Stimulated activated CD4-positive, alpha-beta T cell treated with anti-CD3 and anti-CD28 coated beads, Interleukin-4, amount 100 ng/mL, for 1 hour (primary cell): ENCODE measurements around the gene UGCG.
"Not testable (repeated sequence)": the region's sequence is repeated elsewhere in the genome, so short reads cannot be mapped to it uniquely, and the experiment has no call there.

Experiments
- DNase-seq: peaks from one replicate; pipeline ENCODE4 v3.0.0-alpha.2; 2020

UGCG gene

DNA sequence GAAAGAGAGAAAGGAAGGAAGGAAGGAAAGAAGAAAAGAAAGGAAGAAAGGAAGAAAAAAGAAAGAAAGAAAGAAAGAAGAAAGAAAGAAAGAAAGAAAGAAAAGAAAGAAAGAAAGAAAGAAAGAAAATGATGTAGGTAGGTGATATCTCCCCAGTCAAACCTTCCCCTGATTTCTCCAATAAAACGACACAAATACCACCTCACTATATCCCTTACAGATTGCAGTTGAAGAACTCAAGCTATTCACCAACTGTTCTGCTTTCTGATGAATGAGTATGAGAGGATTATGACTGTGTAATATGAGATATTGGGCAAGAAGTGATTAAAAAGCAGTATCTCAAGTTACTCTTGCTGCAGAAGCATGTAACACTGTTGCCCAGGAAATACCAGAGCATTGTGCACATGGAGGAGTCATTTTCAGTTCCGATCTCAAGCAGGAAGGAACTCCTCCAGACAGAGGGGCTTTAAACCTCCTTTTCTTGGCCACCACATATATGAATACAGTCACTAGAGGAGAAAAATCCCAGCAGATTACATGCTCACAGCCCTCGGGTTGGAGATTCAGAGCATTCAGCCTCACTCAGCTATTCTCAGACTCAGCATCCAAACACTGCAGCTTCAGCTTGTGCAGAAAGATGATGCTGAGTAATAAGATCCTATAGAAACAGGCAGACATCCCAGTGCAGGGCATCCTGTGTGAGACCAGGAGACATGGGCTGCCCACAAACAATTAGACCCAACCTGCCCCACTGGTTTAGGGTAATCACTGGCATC is 61.4 kb downstream of the UGCG start:
- DNase-seq: no peak

DNA sequence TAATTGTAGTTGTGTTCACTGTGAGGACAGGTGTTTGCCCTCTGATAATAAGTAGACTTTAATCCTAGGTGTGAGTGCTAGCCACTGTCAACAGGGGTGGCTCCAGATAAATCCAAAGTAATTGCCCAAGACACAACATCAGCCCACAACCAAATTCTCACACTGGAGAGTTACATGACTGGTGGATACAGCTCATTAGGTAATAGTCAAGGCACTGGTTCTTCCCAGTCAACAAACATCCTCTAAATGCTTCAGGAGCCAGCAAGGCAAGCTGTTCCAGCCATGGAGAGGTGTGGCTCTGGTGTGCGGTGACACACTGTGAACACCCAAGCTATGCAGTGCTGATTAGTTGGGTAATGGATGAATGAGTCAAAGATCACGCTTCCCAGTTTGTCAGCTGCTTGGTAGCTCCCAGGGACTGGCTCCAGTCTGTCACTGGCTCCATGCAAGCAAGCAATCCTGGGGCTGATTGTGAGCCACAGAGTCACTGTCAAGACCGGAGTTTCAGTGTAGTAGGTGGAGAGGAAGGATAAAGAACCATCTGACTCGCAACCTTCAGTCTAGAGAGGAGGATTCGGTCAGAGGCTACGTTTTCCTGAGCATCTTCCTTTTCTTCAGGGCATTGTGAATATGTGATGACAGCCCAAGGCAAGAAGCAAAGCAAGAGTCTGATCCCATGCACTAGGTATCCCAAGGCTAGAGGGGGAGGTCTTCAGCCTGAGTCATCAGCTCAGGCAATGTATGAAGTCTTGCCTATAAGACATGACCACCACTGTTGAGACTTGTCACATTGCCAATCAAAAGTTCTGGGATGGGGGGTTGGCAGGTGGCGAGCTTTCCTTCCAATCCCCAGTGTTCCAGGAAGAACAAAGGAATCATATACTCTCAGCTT is 63.1 kb downstream of the UGCG start:
- DNase-seq: no peak

DNA sequence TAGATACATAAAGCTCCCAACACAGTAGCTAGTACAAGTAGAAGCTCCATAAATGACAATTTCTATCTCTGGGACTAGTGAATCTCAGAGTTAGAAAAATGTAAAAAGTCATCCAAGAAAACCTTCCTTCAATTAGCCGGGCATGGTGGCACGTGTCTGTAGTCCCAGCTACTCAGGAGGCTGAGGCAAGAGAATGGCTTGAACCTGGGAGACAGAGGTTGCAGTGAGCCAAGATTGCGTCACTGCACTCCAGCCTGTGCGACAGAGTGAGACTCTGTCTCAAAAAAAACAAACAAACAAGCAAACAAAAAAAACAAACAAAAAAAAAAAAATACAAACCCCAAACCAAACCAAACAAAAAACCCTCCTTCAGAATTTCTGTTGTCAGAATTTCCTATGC is 63.9 kb downstream of the UGCG start:
- DNase-seq: not testable (repeated sequence)

DNA sequence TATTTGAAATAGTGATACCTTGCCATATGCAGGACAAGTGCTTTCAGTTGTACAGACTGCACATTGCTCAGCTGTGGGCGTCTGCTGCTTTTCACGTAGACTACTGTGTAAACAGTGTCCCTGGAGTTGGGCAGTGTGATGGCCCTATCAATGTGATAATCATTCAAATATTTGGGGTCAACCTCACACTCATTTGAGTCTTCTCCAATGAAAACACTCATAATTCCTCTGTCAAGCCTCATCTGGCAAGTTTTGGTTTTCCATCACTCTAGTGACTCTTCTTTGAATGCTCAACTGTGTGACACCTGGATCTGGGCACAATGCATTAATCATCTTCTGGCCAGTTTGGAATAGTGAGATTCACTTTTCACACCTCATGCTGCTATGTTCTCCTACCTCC is 64.4 kb downstream of the UGCG start:
- DNase-seq: no peak

DNA sequence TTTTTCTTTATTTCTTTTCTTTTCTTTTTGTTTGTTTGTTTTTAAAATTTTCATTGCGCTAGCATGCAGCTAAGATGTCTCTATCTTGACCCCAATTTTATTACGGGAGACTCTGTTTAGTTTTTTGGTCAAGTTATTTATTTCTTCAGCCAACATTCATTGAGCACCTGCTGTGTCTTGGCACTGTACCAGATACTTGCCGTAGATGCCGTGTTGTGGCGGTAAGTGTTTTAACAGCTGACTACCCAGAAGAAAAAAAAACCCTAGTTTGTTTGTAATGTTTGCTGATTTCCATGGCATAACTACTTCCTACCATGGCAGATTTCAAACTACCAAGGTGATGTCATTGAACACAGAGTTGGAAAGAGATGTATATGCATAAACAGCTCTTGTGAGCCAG is 65.0 kb downstream of the UGCG start:
- no peak for DNase-seq

DNA sequence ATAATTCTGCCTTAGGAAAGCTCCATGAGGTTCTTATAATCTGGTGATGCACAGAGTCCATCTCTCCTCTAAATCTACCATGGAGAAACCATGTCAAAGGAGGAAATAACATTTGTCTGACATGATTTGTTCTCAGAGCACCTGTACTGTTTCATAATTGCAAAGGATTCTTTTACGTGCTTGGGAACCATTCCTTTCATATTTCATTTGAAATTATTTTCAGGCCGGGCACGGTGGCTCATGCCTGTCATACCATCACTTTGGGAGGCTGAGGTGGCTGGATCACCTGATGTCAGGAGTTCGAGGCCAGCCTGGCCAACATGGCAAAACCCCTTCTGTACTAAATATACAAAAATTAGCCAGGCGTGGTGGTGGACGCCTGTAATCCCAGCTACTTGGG is 65.4 kb downstream of the UGCG start:
- no peak for DNase-seq

DNA sequence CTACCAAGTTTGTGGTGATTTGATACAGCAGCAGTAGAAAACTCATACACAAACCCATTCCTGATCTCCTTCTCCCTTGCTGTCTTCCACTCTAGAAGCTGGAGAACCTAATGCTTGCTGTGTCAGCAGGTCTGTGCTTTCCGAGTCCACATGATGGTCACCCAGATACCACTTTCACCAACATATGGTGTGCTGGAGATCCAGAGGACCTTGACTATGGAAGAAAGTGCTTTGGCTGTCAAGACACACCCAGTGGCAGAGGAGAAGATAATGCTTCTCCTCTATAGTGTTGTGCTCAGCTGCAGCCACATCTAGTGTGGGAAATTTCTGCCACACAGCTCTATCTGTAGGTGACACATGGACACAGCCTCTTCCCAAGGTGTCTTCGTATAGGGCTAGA is 67.4 kb downstream of the UGCG start:
- no peak for DNase-seq

DNA sequence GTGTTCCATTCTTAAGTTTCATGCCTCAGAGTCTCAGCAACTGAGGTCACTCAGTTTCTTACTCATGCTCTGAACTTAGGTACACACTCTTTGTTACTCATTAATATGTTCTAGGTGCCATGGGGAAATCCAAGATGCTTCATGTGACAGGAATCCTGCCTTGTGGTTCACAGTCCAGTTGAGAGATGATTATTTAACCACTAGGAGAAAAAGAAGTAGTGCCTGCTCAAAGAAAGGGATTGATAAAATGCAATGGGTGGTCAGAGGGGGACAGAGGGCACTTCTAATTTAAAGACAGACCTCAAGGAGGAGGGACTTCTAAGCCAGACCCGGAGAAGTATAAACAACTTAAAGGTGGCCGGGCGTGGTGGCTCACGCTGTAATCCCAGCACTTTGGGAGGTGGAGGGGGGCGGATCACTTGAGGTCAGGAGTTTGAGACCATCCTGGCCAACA is 69.0 kb downstream of the UGCG start:
- no peak for DNase-seq

DNA sequence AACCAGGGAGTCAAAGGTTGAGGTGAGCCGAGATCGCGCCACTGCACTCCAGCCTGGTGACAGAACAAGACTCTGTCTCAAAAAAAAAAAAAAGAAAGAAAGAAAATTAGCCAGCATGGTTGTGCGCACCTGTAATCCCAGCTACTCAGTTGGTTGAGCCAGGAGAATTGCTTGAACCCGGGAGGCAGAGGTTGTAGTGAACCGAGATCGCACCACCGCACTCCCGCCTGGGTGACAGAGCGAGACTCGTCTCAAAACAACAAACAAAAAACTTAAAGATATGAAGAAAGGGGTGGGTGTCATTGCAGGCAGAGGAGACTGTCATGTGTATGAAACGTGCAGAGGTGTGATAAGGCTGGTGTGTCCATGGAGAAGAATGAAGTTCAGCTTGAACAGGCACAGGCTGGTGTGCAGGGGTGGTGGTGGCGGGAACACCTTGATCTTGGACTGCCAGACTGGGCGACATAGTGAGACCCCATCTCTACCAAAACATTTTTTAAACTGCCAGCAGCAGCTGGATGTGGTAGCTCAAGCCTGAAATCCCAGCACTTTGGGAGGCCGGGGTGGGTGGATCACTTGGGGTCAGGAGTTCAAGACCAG is 69.6 kb downstream of the UGCG start:
- no peak for DNase-seq

DNA sequence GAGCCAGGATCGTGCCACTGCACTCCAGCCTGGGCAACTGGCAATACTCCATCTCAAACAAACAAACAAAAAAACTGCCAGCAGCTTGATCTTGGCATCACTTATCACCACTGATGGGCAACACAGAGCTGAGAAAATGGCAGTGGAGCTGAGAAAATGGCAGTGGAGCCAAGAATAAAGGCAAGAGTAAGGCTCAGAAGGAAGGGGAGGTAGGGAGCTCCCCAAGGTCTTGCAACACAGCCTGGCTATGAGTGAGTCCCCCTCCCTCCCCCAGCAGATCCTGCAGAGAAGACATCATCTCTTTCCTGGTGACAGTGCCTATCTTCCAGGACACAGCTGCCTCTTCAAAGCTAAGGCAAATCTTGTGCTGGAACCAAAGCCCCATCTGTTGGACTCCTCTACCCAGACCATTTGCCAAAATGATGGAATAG is 70.3 kb downstream of the UGCG start:
- no peak for DNase-seq

DNA sequence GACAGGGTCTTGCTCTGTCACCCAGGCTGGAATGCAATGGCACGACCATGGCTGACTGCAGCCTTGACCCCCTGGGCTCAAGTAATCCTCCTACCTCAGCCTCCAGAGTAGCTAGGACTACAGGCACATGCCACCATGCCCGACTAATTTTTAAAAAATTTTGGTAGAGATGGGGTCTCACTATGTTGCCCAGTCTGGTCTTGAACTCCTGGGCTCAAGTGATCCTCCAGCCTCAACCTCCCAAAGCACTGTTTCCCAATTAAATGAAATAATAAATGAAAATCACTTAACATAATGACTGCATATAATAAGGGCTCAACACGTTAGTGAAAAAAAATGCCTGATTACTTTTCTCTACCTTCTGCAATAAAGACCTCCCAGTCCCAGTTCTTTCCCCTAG is 71.0 kb downstream of the UGCG start:
- DNase-seq: no peak

DNA sequence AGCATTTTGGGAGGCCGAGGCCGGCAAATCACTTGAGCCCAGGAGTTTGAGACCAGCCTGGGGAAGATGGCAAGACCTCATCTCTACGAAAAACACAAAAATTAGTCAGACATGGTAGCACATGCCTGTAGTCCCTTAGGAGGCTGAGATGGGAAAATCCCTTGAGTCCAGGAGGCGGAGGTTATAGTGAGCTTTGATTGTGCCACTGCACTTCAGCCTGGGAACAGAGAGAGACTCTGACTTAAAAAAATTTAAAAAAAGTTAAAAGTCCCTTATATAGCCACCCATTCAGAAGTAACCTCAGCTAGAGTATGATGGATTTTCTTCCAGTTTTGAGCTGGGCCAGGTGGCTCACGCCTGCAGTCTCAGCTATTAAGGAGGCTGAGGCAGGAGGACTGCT is 72.4 kb downstream of the UGCG start:
- no peak for DNase-seq

DNA sequence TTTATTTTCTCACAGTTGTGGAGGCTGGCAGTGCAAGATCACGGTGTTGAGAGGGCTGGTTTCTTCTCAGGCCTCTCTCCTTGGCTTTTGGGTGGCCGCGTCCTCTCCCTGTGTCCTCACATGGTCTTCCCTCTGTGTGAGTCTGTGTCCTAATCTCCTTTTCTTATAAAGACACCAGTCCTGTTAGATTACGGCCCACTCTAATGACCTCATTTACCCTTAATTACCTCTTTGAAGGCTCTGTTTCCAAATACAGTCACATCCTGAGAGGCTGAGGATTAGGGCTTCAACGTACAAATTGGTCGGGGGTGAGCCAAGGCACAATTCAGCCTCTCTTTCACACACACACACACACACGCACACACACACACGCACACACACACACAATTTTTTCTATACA is 73.0 kb downstream of the UGCG start:
- no peak for DNase-seq

DNA sequence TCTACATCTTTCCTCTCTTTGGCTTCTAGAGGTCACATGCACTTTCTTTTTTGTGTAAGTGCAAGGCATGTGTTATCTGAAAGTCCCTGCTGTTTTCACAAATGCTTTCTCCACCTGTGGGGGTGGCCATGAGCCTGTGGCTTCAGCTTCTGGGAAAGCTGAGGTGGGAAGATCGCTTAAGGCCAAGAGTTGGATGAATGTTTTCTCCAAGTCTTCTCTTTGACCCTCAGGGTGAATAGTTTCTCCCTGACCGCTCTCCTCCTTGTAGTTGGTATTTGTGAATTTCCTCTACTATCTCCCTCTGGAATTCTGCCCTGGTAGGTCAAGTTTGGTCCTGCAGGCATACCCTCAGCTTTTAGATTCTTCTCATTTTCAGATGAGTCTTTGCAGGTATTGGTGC is 74.2 kb downstream of the UGCG start:
- no peak for DNase-seq

DNA sequence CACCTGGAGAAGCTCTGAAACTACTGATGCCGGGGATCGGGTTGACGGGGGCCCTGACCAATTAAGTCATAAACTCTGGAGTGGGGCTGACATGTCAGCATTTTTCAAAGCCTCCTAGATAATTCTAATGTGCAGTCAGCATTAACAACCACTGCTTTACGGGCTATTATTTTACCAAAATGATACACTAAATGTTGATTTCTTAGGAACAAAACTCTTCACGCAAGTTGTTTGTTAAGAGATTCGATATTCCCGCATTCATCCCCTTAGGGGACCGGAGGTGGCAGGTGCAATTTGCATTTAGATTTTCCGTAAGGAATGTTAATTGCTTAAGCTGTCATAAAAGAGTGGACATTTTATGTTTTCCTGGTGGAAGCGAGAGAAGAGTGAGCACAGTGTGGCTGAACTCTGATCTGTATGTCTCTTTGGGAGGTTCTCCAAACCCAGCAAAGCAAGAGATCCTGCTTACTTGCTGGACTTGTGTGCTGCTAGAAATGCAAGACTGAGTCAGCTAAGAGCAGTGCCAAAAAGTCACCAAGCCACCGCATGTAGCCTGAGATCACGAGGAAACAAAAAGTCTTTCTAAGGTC is 77.6 kb downstream of the UGCG start:
- no peak for DNase-seq

DNA sequence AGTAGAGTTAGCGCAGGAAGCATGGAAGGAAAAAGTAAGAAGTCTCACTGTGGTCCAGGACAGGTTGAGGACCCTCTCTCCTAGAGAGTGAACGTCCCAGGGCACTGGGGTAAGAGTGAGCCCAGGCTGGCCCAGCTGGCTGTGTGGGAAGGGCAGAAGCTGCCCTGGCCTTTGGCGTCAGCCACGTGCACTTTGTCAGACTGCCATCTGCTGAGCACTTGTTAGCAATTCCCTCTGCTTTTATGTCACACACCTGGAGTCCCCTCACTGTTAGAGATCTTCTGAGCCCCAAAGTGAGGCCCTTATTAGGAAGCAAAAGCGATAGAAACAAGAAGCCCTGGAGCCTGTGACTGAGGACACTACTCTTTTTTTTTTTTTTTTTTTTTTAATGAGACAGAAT is 79.1 kb downstream of the UGCG start:
- DNase-seq: no peak

DNA sequence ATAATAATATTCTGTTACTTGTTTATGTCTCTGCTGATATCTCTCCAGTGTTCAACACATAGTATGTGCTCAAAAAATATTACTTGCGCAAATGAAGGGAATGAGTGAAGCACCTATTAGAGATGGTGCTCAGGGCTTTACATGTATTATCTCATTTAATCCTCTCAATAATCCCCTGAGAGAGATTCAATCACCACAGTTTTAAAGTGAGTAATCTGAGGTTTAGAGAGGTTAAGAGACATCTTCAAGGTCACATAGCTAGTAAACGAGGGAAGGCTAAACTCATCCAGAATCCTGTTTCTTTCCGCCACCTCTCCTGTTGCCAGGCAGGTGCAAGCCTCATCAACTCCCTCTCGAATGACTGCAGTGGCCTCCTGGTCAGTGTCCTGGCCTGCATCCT is 82.0 kb downstream of the UGCG start:
- no peak for DNase-seq

DNA sequence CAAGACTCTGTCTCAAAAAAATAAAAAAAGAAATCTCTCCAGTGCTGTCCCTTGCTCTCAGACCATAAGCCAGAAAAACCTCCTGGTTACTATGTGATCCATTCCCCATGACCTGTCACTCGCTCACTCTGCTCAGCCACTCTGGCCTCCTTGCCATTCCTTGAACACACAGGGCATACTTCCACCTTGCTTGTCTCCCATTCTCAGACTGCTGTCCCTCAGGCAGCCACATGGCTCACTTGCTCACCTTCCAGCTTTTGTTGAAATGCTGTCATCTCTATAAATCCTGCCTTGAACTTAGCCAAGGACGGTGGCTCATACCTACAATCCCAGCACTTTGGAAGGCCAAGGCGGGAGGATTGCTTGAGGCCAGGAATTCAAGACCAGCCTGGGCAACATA is 82.9 kb downstream of the UGCG start:
- DNase-seq: no peak

DNA sequence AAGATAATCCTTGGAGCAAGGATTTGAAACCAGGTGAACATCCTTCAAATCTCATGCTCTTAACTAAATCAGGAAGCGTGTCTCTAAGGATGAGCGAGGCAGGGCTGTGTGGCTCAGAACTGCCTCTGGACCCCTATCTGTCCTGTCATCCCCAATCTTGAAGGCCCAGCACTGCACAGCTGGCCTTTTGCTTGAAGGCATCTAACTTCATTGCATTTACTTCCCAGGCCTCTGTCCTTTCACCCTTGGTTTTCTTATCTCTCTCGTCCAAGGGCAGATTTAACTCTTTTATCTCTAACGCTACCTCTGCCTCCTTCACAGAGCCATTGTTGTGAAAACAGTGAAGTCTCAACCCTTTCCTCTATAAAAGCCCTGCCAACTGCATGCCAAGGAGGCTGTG is 83.8 kb downstream of the UGCG start:
- no peak for DNase-seq

DNA sequence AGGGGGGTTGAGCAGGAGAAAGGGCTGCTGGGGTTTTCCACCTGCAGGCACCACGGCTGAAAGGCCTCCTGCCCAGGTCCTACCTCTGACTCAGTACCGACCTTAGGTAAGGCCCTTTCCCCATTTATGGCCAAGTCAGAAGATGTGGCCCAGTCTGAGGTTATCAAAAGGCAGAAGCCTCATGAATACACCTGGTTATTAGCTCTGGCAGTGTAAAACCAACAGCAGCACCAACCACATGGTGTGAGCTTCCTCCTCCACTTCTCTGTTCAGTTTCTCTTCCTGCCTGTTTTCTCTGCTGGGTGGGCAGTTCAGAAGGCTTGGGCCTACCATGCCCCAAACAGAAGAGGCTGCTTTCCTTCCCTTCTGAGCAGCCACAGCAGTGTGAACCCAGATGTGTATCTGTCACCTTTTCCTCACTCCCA is 86.9 kb downstream of the UGCG start:
- no peak for DNase-seq

DNA sequence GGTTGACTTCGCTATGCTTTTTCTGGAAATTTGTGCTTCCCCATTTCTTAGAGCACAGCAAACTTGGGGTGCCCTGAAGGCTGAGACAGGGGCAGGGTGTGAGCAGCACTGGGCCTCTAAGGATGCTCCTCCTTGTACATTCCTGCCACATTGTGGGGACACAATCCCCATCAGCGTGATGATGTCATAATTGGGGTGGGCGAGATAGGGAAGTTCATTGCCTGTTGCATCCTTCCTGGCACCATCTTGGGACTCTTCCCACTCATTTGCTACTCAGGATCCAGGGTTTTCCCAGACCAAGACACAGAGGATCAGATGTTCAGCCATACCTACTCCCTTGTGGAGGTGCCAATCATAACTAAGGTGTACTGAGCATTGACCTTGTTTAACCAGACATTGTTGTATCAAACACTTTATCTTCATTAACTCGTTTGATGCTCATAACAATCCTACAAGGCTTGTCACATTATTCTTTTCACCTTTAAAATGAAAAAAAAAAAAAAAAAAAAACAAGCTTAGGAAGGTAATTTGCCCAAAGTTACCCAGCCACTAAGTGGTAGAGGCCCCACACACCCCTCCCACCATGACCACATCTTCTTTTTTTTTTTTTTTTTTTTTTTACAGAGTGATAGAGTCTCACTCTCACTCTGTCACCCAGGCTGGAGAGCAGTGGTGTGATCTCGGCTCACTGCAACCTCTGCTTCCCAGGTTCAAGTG is 87.6 kb downstream of the UGCG start:
- no peak for DNase-seq
